ENCODE results near the gene THSD4.

THSD4 gene

GRCh38 chr15:71334873-71335272, 219.6 kb downstream of the THSD4 start:
- no peak for DNase-seq

DNA sequence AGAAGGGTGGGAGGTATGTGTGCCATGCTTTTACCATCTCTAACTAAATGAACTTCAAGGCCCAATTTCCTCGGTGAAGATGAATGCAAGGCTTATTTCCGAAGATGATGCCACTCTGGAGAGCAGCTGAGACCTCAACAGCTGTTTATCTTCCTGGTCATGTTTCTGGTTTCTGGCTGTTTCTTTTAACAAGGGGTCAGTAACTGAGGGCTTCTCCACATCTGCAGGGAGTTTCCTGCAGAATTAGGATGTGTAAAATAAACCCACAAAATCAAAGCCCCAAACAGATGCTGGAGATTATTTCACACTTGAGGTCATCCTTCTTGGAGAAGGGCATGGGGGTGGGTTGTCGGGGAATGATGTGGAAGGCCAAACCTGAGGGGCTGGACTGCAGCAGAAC, 220.3 kb downstream of the THSD4 start:
- DNase-seq = no peak

GRCh38 chr15:71336671-71337070, 221.4 kb downstream of the THSD4 start:
- DNase-seq = no peak

DNA sequence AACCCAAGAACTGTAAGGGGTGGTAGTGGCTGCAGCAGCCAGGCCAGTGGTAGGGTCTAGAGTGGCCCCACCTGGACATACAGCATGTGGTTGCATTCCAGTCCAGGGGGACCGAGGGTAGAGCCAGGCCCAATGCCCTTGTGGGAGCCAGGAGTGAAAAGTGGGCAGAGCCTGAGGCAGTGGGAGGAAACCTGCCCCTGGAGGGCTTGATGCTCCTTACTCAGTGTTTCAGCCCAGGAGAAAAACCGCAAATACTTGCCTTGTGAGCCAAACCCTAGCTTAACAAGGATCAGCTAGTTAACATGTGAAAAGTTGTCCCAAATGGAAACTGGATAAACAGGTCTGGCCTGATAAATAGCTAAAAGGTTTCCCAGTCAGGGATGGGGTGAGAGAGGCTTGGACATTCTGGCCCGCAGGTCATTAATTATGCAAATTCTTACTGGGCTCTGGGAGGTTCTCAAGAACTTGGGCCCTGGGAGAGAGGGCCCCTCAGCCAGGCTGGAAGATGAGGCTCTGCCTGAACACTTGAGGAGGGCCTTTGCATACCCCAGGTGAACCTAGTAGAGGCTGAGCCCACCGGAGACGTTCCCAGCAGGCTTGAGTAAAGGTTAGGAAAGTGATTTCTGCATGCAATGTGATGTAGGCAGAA, 222.1 kb downstream of the THSD4 start:
- no peak for DNase-seq

- DNase-seq = no peak
Observed at GRCh38 chr15:71338265-71338664, 223.0 kb downstream of the THSD4 start.

DNA sequence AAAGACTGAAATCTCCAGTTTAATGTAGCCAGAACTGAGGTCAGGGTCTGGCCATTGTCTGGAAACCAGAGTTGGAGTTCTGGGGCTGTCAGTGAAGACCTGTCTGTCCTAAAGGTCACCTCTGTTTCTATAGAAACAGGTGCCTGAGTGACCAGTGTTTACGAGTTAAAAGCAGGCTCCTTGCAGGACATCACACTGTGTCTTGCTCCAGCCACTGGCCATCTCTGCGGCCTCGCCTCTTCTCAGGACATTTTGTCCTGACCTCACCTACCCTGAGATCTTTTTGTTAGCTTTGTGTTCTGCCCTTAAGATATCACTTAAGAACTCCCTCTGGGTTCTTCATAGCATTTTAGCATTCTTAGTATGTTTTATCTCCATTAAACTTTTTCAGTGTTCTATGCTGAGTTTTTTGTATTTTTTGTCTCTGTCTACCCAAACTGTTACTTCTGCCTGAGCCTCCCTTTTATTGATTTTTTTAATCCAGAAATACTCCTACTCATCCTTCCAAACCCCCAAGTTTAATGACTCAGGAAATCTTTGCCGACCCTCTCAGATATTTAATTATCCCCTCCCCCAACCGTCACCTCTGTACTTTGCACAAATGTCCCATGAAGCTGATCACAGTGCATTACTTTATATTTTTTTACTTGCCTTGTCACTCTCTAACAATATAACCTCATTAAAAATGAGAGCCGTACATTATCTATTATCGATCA, 223.7 kb downstream of the THSD4 start:
- DNase-seq = no peak

DNA sequence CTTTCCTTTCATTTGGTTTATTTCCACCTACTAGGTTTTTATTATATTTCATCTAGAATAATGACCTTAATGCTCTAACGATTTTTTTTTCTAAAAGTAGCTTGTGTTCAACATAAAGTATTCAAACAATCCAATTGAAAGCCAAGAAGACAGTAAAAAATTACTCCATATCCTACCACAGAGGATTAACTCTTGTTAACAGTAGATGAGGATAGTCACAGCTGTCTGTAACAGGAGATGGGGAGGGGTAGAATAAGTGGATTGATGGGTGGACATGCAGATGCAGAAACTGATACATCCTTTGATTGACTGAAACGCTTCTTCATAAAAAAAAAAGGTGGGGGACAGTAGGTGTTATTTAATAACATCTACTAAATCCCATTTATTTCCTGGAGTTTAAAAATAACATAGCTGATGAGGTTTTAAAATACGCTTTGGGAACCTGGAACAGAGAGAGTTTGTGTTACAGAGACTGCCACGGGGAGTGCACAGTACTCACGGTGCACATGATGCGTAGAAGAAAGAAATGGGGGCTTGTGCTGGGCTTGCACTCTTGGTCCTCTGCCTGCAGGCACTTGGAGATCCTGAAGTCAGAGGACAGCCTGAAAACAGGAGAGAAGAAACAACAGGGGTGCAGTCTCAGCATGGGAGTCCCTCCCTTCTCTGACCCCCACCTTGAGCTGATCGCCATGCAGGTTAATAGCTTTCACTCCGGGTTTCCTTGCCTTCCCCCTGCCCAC, 226.7 kb downstream of the THSD4 start:
- DNase-seq = no peak

- no peak for DNase-seq
Observed at GRCh38 chr15:71342658-71343057, 227.4 kb downstream of the THSD4 start.

- no peak for DNase-seq
Observed at GRCh38 chr15:71344316-71344715, 229.0 kb downstream of the THSD4 start.

GRCh38 chr15:71345186-71345585, 229.9 kb downstream of the THSD4 start:
- DNase-seq = no peak

GRCh38 chr15:71346464-71346863, 231.2 kb downstream of the THSD4 start:
- DNase-seq = no peak

GRCh38 chr15:71348597-71348996, 233.3 kb downstream of the THSD4 start:
- DNase-seq = no peak

DNA sequence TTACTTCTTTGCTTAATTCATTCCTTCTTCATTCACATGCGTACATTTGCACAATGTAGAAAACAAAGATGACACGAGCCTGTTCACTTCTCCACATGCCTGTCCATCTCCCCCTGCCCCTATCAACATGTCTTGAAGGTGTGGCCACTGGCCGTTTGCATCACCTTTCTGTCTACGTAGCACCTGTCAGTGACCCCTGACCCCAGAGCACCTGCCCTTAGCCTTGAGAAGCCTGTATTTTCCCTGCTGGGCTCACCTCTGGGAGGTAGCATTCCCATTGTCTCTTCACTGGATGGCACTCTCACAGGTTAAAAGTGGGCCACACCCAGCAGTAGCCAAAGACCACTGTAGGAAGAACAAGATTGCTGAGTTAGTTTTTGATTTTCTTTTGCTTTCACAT, 234.1 kb downstream of the THSD4 start:
- no peak for DNase-seq

GRCh38 chr15:71349736-71350526, 234.7 kb downstream of the THSD4 start:
- DNase-seq = no peak

DNA sequence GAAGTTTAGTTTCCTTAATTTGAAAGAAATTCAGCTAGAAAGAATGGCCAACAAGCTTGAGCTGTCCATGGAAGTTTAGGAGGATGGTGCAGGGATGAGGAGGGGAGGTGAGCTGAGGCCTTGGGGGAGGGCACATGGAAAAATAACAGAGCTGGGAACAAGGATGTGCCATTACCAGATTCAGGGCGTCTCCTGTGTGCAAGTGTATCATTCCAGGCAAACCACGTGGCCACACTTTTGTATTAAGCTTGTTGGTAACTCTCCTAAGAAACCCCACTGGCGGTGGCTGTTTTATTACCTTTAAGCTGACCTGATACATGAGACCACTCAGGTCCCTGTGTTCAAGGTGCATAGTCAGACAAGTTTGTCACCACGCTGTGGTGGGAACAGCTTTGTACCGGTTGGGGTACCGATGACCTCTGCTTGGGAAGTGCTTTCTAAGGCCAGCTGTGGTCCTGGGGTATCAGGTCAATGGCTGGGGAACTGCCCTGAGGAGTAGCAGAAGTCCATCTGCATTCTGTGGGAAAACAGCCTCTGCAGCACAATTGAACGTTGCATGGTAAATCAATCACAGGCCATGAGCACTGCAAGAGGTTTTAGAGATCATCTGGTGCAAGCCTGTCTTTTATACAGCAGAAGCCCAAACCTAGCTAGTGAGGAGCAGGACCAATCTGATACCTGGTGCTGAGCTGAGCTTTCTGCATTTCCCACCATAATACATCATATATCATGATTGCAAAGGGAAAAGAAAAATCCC, 235.5 kb downstream of the THSD4 start:
- no peak for DNase-seq

DNA sequence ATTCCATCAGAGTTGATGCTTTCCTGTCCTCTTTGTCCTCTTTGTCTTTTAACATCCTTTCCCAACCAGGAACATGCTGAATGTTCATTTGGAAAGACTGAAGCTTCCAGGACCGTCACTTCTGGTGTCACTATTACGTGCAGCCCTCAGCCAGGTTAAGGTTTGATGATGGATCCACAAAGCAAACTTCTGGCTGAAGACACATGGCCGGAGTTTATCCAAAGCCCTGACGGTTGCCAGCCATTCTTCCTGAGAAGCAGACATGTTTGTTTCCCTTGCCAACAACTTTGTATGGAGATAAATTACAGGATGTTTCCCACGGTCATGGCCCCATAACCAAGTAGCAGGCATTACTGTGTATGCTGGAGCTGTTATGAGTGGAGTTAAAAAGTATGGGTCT, 236.9 kb downstream of the THSD4 start:
- DNase-seq = no peak

- no peak for DNase-seq
Observed at GRCh38 chr15:71352765-71353164, 237.5 kb downstream of the THSD4 start.

- DNase-seq = no peak
Observed at GRCh38 chr15:71353171-71353570, 237.9 kb downstream of the THSD4 start.

DNA sequence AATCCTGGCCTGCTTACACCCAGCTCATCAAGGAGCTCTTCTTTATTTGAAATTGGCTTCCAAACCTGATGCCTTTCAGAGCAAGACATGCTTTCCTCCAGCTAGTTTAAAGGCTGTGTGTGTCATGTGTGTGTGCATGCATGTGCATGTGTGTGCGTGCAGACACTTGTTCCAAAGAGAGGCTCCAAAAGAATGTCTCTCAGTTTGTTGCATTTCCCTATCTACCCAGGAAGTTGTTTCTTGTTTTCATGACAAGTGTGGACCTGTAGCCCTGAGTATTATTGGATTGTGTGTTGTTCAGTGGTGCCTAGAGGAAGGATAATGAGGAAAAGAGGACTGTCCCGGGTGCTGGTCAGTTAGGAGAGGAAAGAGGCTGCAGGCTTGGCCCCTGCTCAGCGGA, 240.0 kb downstream of the THSD4 start:
- DNase-seq = no peak

DNA sequence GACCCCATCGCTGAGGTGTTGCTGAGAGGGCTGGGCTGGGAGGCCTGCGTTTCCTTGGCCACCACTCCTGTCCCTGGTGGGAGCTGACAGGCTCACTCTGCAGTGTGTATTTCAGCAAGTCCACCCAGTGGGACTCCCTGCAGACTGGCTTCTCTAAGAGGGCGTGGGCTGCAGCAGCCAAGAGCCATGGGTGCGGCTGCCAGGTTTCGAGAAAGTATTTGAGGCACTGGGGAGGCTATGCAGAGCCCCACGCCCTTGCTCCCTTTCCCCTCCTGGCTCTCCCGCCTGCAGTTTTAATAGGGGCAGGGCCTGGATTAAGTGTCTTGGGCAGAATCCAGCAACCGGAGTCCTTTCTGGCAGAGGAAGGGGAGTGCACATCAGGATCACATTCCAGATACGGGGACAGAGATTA, 242.1 kb downstream of the THSD4 start:
- no peak for DNase-seq

DNA sequence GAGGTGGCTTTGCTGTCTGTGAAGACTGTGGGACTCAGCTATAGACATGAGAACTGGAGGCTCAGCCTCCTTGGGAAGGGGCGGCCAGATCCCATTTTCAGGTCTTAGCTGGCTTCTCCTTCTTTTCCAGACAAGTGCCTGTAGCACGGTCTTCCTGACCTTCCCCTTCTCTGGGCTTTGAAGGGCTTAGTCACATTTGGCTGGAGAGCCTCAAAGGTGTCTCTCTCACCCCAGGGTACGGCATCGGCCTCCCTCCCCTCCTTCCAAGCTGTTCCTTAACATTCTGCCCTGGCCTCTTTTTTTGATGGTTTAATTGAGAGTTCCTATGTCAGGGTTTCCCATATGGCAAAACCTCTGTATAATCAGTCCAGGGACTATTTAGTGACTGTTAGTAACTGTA, 242.7 kb downstream of the THSD4 start:
- no peak for DNase-seq

DNA sequence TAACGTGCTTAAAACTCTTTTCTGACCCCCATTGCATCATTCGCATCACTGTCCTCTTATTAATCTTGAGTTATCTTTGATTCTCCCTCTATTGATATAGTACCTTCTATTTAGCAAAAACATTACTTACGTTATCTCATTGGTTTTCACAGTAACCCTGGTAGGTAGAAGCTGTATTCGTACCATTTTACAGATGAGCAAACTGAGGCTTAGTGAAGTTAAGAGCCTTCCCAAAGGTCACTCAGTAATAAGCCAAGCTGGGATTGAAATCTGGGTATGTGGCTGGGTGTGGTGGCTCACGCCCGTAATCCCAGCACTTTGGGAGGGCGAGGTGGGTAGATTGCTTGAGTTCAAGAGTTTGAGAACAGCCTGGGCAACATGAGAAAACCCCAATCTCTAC, 244.0 kb downstream of the THSD4 start:
- no peak for DNase-seq

- DNase-seq = no peak
Observed at GRCh38 chr15:71362556-71362955, 247.3 kb downstream of the THSD4 start.

All from bone marrow (tissue), 2 donors.